GM21717 (cell line): Measurements from ENCODE around the gene TRIM27.
"Not testable (repeated sequence)": the region's sequence is repeated elsewhere in the genome, so short reads cannot be mapped to it uniquely, and the experiment has no call there.

Experiments used
- ATAC-seq: cut with Tn5 transposase; IDR thresholded peaks from one replicate; pipeline ENCODE4 v1.9.1; 2021; ENCODE audit warnings: mild to moderate bottlenecking, moderate library complexity; ENCODE audit not compliant: unreplicated experiment

Gene TRIM27

GRCh38 chr6:28865401-28866204 is 58.2 kb downstream of the TRIM27 start:
- ATAC-seq, result no peak

GRCh38 chr6:28864326-28864923 is 59.4 kb downstream of the TRIM27 start:
- no peak for ATAC-seq

DNA sequence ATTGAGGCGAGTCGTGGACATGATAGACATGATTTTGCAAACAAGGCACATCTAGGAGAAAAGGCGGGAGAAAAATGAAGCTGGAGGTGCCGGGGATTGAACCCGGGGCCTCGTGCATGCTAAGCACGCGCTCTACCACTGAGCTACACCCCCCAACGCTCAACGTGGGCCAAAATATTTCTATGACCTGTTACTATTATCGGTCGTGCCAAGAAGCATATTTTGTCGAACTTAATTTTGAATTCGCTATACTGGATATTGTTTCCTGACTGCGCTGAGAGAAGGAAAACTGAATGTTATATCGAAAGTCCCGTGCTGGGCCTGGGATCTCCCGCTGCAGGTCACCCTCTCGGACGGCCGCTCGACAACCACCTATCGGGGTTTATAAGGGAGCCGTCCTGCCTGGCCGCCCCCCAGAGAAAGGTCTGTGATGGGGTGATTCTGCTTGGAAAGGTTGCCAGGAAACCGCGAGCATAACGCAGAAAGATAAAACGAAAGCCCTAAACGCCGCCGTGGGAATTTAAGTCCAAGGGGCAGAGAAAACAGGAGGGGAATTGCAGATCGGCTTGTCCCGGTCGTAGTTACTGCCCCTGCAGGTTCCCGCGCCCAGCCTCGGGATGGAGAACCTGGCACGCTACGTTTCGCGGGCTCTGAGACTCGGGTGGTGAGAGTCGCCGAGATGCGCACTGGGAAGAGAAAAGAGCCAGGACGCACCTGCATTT is 60.0 kb downstream of the TRIM27 start:
- no peak for ATAC-seq

DNA sequence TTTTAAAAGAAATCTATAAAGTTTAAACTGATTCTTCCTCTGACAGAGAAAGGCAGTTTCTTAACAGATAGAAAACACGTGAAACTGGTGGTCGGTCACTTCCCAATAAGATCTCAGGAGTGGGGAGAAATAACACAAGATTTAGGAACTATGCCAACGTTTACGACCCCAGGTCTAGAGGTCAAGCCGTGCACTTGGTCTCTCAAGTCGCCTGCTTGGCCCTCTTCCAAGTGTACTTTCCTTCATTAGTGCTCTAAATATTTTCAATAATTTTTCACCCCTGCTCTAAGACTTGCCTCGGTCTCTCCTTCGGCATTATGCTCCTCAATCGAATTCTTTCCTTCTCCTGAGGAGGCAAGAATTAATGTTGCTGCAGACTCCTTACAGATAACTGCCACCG is 61.7 kb downstream of the TRIM27 start:
- no peak for ATAC-seq

GRCh38 chr6:28861339-28861738 is 62.4 kb downstream of the TRIM27 start:
- ATAC-seq, result no peak

DNA sequence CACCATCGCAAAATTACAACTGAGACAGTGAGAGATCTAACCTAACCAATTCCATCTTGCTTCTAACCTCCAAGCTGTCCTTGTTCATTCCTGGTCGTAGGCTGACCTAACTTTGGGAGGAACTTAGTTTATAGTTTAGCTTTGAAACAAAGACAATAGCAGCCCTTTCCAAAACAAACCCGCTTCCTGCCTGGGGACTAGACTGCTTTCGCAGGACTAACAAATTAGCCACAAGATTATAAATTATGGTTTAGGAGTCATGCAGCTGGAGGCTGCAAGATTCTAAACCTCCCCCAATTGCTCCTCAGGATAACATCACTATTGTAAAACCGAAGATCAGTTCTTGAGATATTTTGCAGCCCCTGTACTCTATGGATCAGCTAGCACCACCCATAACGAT is 63.2 kb downstream of the TRIM27 start:
- no peak for ATAC-seq

GRCh38 chr6:28858963-28859362 is 64.8 kb downstream of the TRIM27 start:
- ATAC-seq, result no peak

DNA sequence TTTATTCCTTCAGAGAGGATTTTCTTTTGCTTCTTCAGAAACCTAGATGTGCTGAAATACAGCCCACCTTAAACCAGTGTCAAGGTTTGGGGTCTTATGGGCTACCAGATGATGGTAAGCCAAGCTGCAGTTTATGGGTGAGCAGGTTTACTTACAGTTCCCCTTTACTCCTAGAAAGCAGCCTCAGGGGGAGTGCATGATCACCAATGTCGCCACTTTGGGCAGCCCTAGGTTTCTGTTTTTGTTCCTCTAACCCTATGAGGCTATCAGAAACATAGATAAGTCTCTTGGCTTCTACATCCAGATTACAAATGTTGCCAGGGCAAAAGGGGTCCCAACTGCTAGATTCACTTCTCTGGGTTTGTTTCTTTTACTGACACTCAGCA is 67.2 kb downstream of the TRIM27 start:
- ATAC-seq, result no peak

DNA sequence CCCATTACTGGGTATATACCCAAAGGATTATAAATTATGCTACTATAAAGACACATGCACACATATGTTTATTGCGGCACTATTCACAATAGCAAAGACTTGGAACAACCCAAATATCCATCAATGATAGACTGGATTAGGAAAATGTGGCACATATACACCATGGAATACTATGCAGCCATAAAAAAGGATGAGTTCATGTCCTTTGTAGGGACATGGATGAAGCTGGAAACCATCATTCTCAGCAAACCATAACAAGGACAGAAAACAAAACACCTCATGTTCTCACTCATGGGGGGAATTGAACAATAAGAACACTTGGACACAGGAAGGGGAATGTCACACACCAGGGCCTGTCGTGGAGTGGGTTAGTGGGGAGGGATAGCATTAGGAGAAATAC is 69.4 kb downstream of the TRIM27 start:
- ATAC-seq, result not testable (repeated sequence)
